GM18520 (cell line): ENCODE results near the gene MBTD1.
A peak's percentile ranks its signal among the peaks of the same experiment; 100 is the strongest.

Experiments
- ATAC-seq: cut with Tn5 transposase; IDR thresholded peaks from one replicate; pipeline ENCODE4 v1.9.1; 2021; ENCODE audit not compliant: unreplicated experiment

The MBTD1 gene

GRCh38 chr17:51152766-51153209 lies 107.1 kb downstream of the MBTD1 start:
- ATAC-seq, result no peak

GRCh38 chr17:51150932-51151331 lies 108.9 kb downstream of the MBTD1 start:
- no peak for ATAC-seq

- ATAC-seq, result no peak
Measured at GRCh38 chr17:51149163-51149562, 110.7 kb downstream of the MBTD1 start.

GRCh38 chr17:51147650-51148049 lies 112.2 kb downstream of the MBTD1 start:
- no peak for ATAC-seq

- no peak for ATAC-seq
Measured at GRCh38 chr17:51144266-51145022, 115.4 kb downstream of the MBTD1 start.

- no peak for ATAC-seq
Measured at GRCh38 chr17:51142597-51142996, 117.3 kb downstream of the MBTD1 start.

- no peak for ATAC-seq
Measured at GRCh38 chr17:51135956-51136355, 123.9 kb downstream of the MBTD1 start.

- no peak for ATAC-seq
Measured at GRCh38 chr17:51133365-51133764, 126.5 kb downstream of the MBTD1 start.

GRCh38 chr17:51132964-51133319 lies 126.9 kb downstream of the MBTD1 start:
- ATAC-seq, result peak; percentile 60

GRCh38 chr17:51128076-51128475 lies 131.8 kb downstream of the MBTD1 start:
- ATAC-seq, result no peak
